ENCODE results near the gene ELK4. TPM values are rescaled to one million over a fixed set of nuclear protein-coding genes. Genes with fewer than 3 reads are reported as not detected.

Gene ELK4
- 36.3 TPM for total RNA-seq
- long read RNA-seq, partial matches to known transcripts = 0 of 2 reads
- long read RNA-seq, other reads (novel, unspliced or antisense) = 2 of 2 reads

GRCh38 chr1:205631768-205632668, at the start of gene ELK4:
TSS of gene ELK4 (minus strand) at chr1:205632011. CDS start at chr1:205623882, 8,129 bp downstream.
- Histone ChIP-seq H3K36me3 (no peaks in the 10 kb centered on the region), H3K4me3 (peak within 1 kb of the TSS; percentile 80), H3K9me3 (replicated peaks) (no peaks in the 10 kb centered on the region), H3K27me3 (ENCODE audit: low read depth) (no peaks in the 10 kb centered on the region), H3K4me1 (peaks cover 50% of the 10 kb centered on the region), H3K27ac (replicated peaks) (peak within 1 kb of the TSS; percentile 96)
- intact Hi-C loops (cut with micrococcal nuclease) = loop anchor here (5.0 kb wide), 1 partner anchor 40 kb away; no protein-coding TSS in a partner anchor
- TF ChIP-seq CTCF (IDR thresholded peaks at IDR 0.05; ENCODE audit: borderline replicate concordance) = peak; percentile 83
- peak; percentile 99 for DNase-seq

GRCh38 chr1:205681364-205681763, 49.6 kb upstream of the ELK4 start:
- no peaks in the 10 kb centered on the region for H3K36me3 ChIP-seq
- H3K9me3 ChIP-seq (replicated peaks) = no peaks in the 10 kb centered on the region
- peaks cover 9% of the 10 kb centered on the region for H3K27me3 ChIP-seq (ENCODE audit: low read depth)
- DNase-seq = no peak
- no peak overlapping the region for H3K4me3 ChIP-seq
- intact Hi-C loops (cut with micrococcal nuclease) = no loop called here
- no peak overlapping the region for H3K27ac ChIP-seq (replicated peaks)
- peaks cover 42% of the 10 kb centered on the region for H3K4me1 ChIP-seq
- no peak for TF ChIP-seq CTCF (IDR thresholded peaks at IDR 0.05; ENCODE audit: borderline replicate concordance)

GRCh38 chr1:205680073-205680851, 48.5 kb upstream of the ELK4 start, which contains the start of gene SLC45A3:
TSS of gene SLC45A3 (minus strand) at chr1:205680509. CDS start at chr1:205664656, 15,853 bp downstream.
- H3K4me1 ChIP-seq = peaks cover 43% of the 10 kb centered on the region
- DNase-seq = peak; percentile 28
- peak within 1 kb of the TSS; percentile 76 for H3K27ac ChIP-seq (replicated peaks)
- peaks cover 9% of the 10 kb centered on the region for H3K27me3 ChIP-seq (ENCODE audit: low read depth)
- H3K4me3 ChIP-seq = peak within 1 kb of the TSS; percentile 77
- no peaks in the 10 kb centered on the region for H3K9me3 ChIP-seq (replicated peaks)
- intact Hi-C loops (cut with micrococcal nuclease) = no loop called here
- no peaks in the 10 kb centered on the region for H3K36me3 ChIP-seq
- no peak for TF ChIP-seq CTCF (IDR thresholded peaks at IDR 0.05; ENCODE audit: borderline replicate concordance)

GRCh38 chr1:205678286-205679111, 46.7 kb upstream of the ELK4 start:
- intact Hi-C loops (cut with micrococcal nuclease) = no loop called here
- Histone ChIP-seq H3K4me1 (peaks cover 43% of the 10 kb centered on the region), H3K4me3 (peak overlapping the region; percentile 77), H3K36me3 (no peaks in the 10 kb centered on the region), H3K27me3 (ENCODE audit: low read depth) (peaks cover 9% of the 10 kb centered on the region), H3K27ac (replicated peaks) (peak overlapping the region; percentile 76), H3K9me3 (replicated peaks) (no peaks in the 10 kb centered on the region)
- no peak for TF ChIP-seq CTCF (IDR thresholded peaks at IDR 0.05; ENCODE audit: borderline replicate concordance)
- DNase-seq = peak; percentile 45
